A549 (cell line): ENCODE results near the gene HAAO.

Experiments used
- BCL3 ChIP-seq: fragments of >200 bp; sonication (Bioruptor Twin); formaldehyde crosslinking; IDR thresholded peaks from 3 replicates; pipeline ENCODE4 v1.6.1; 2016
- CHD2 ChIP-seq: fragments of 150-350 bp; IDR thresholded peaks from 2 replicates; pipeline ENCODE4 v1.6.1; 2014; ENCODE audit warnings: low read length; ENCODE audit not compliant: partially characterized antibody
- CTCF ChIP-seq: fragments of >200 bp; sonication (Bioruptor Twin); formaldehyde crosslinking; IDR thresholded peaks from 3 replicates; pipeline ENCODE4 v1.5.1; 2016
- E2F6 ChIP-seq: IDR thresholded peaks from 2 replicates; pipeline ENCODE4 v1.6.1; 2012; ENCODE audit warnings: low read depth, borderline replicate concordance
- ELK1 ChIP-seq: fragments of 150-350 bp; IDR thresholded peaks from 2 replicates; pipeline ENCODE4 v1.6.1; 2014; ENCODE audit warnings: low read depth, mild to moderate bottlenecking, low read length
- FOSL2 ChIP-seq, 2 experiments: fragments of 450-650 bp in 1 of 2; fragments of >200 bp in 1 of 2; sonication (Bioruptor Twin) in 1 of 2; formaldehyde crosslinking; IDR thresholded peaks; 2 replicates each; pipeline versions ENCODE4 v1.5.0 to v1.6.1; 2016 to 2020; ENCODE audit warnings: mild to moderate bottlenecking in 1 of 2, moderate library complexity in 1 of 2
- HMGXB4 ChIP-seq: fragments of 250-450 bp; sonication (Bioruptor Pico); IDR thresholded peaks from 2 replicates; pipeline ENCODE4 v1.5.0; 2021; ENCODE audit warnings: mild to moderate bottlenecking, moderate library complexity, borderline replicate concordance
- JUN ChIP-seq, 2 experiments: fragments of >200 bp; sonication (Bioruptor Twin); formaldehyde crosslinking; IDR thresholded peaks; 2 replicates in 1 of 2; 3 replicates in 1 of 2; pipeline ENCODE4 v1.6.1; 2016 to 2017
- MAFK ChIP-seq: fragments of 450-650 bp; IDR thresholded peaks from 2 replicates; pipeline ENCODE4 v1.6.1; 2014; ENCODE audit not compliant: partially characterized antibody
- MAX ChIP-seq: IDR thresholded peaks from 2 replicates; pipeline ENCODE4 v1.6.1; 2012
- POLR2A ChIP-seq: IDR thresholded peaks from 2 replicates; pipeline ENCODE4 v1.6.1; 2012; ENCODE audit warnings: mild to moderate bottlenecking, low read length
- RNF2 ChIP-seq: fragments of 200-600 bp; sonication (generic); IDR thresholded peaks from 2 replicates; pipeline ENCODE4 v1.6.1; 2016; ENCODE audit warnings: low read depth, mild to moderate bottlenecking, antibody characterized with exemption, moderate library complexity, borderline replicate concordance
- SMC3 ChIP-seq: fragments of >200 bp; sonication (Bioruptor Twin); formaldehyde crosslinking; IDR thresholded peaks from 3 replicates; pipeline ENCODE4 v1.6.1; 2018; ENCODE audit warnings: inconsistent platforms
- ZSCAN20 ChIP-seq: fragments of 250-450 bp; sonication (Bioruptor Pico); IDR thresholded peaks from 2 replicates; pipeline ENCODE4 v1.8.0; 2022; ENCODE audit warnings: mild to moderate bottlenecking, moderate library complexity

GRCh38 chr2:42757981-42758740 lies 34.2 kb downstream of the HAAO start:
- TF ChIP-seq POLR2A (no peak), ZSCAN20 (CRISPR knock-in tag) (no peak), FOSL2 (IDR thresholded peaks at IDR 0.05) (no peak), FOSL2 (CRISPR knock-in tag; IDR thresholded peaks at IDR 0.05) (no peak), MAFK (no peak), CTCF (no peak), RNF2 (no peak), JUN (IDR thresholded peaks at IDR 0.05) (no peak), ELK1 (no peak), HMGXB4 (CRISPR knock-in tag) (no peak), CHD2 (no peak), BCL3 (no peak), E2F6 (no peak), MAX (no peak), SMC3 (no peak)
